ENCODE data around the gene ARFGAP3. TPM values are rescaled to one million over a fixed set of nuclear protein-coding genes. Genes with fewer than 3 reads are reported as not detected.

Gene ARFGAP3
- polyA plus RNA-seq, 2 of the 4 experiments (the other 2 are of a cell fraction): 19.1 to 39.0 TPM

DNA sequence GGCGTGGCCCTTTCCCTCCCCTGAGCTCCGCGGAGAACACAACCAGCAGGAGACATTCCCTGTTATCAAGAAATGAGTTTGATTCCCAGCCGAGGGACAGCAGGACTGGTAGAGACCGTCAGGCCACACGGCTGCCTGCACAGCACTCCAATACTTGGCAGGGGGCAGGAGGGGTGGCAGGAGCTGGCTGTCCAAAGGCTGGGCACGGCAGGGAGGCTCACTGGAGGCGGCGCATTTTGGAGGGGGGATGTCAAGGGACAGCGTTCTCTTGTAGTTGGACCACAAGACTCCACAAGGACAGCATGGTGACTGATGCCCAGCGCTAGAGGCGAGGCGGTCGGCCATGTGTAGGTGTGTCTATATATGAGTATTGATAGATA lies 69.7 kb downstream of the ARFGAP3 start:
- DNase-seq (ENCODE audit: low read depth in 1 of 2, low spot score in 1 of 2) (no peak), FAIRE-seq (no peak), ATAC-seq (no peak)
- 78% methylated on average over 14 of the region's 14 CpGs for WGBS (ENCODE audit: missing lambda C conversion rate)
- TF ChIP-seq, protein P1, sequence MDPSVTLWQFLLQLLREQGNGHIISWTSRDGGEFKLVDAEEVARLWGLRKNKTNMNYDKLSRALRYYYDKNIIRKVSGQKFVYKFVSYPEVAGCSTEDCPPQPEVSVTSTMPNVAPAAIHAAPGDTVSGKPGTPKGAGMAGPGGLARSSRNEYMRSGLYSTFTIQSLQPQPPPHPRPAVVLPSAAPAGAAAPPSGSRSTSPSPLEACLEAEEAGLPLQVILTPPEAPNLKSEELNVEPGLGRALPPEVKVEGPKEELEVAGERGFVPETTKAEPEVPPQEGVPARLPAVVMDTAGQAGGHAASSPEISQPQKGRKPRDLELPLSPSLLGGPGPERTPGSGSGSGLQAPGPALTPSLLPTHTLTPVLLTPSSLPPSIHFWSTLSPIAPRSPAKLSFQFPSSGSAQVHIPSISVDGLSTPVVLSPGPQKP (IDR thresholded peaks at IDR 0.05; ENCODE audit: low read depth, low read length): no peak
- Histone ChIP-seq H3K4me3 (no peak overlapping the region), H3K4me2 (no peak overlapping the region), H3K27ac (no peak overlapping the region), H3K9me3 (no peaks in the 10 kb centered on the region), H3K4me1 (no peaks in the 10 kb centered on the region; the same call in 2 of the 3 replicates)
- POLR2A ChIA-PET: no interaction called here
- CTCF ChIA-PET: interaction anchor here (0.6 to 1.0 kb wide), 3 partner anchors 49 to 54 kb away, joined by 3 to 4 read pairs (median 4); no protein-coding TSS in a partner anchor

DNA sequence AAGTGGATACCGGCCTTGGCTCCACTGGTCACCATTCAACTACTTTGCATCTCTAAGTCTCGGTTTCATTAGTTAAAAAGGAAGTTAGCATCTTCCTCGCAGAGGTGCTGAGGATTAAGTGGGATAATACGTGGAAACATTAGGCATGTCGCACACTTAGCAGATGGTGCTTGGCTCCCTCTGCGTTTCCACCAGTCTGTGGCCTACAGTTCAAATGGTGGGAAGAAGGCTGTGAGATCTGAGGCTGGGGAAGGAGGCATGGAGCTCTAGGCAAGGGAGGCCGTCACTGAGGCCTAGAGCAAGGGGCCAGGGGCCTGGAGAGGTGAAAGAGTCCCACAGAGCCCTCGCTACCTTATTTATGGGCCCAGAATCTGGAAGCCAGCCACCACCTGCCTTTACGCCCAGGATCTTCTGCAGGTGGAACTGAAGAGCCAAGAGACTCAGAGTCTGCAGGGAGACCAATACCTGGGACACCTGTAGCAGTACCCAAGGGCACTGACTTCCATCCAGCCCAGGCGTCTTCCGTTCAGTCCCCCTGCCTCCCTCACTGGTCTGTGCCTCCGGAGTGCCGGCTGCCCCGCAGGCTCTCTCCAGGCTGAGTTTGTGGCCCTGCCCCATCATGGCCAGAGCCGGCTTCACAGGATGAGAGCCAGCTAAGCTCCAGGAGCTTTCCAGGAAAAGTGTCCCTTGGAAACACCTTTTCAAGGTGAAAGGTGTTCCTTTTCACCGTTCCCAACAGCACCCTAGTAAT lies 70.3 kb downstream of the ARFGAP3 start:
- WGBS (ENCODE audit: missing lambda C conversion rate): 91% methylated on average over 16 of the region's 16 CpGs
- Histone ChIP-seq H3K27ac (no peak overlapping the region), H3K4me3 (no peak overlapping the region), H3K4me2 (no peak overlapping the region), H3K9me3 (no peaks in the 10 kb centered on the region), H3K4me1 (no peaks in the 10 kb centered on the region; the same call in 2 of the 3 replicates)
- ATAC-seq (no peak), DNase-seq (ENCODE audit: low read depth in 1 of 2, low spot score in 1 of 2) (no peak), FAIRE-seq (no peak)
- POLR2A ChIA-PET: no interaction called here
- CTCF ChIA-PET: interaction anchor here (0.6 to 1.0 kb wide), 2 partner anchors 49 to 55 kb away, joined by 4 read pairs; no protein-coding TSS in a partner anchor
- TF ChIP-seq JUN (IDR thresholded peaks at IDR 0.05): no peak
- TF ChIP-seq EP300 (IDR thresholded peaks at IDR 0.05): no peak
- no peak for TF ChIP-seq RFX5 (IDR thresholded peaks at IDR 0.05)
- TF ChIP-seq HOXB13 (CRISPR knock-in tag; IDR thresholded peaks at IDR 0.05; ENCODE audit: low read depth): no peak
- no peak for TF ChIP-seq CBX2 (IDR thresholded peaks at IDR 0.05; ENCODE audit: borderline replicate concordance, low read depth)
- TF ChIP-seq EHMT2 (IDR thresholded peaks at IDR 0.05; ENCODE audit: low read depth): no peak
- no peak for TF ChIP-seq POLR2AphosphoS2 (conservative IDR thresholded peaks at IDR 0.05; ENCODE audit: low read length)
- no peak for TF ChIP-seq SREBF2 (IDR thresholded peaks at IDR 0.05)
- TF ChIP-seq, protein P2, sequence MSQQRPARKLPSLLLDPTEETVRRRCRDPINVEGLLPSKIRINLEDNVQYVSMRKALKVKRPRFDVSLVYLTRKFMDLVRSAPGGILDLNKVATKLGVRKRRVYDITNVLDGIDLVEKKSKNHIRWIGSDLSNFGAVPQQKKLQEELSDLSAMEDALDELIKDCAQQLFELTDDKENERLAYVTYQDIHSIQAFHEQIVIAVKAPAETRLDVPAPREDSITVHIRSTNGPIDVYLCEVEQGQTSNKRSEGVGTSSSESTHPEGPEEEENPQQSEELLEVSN (IDR thresholded peaks at IDR 0.05; ENCODE audit: borderline replicate concordance, low read depth): no peak
- TF ChIP-seq RARB (CRISPR knock-in tag; IDR thresholded peaks at IDR 0.05): no peak
- TF ChIP-seq, protein P3, sequence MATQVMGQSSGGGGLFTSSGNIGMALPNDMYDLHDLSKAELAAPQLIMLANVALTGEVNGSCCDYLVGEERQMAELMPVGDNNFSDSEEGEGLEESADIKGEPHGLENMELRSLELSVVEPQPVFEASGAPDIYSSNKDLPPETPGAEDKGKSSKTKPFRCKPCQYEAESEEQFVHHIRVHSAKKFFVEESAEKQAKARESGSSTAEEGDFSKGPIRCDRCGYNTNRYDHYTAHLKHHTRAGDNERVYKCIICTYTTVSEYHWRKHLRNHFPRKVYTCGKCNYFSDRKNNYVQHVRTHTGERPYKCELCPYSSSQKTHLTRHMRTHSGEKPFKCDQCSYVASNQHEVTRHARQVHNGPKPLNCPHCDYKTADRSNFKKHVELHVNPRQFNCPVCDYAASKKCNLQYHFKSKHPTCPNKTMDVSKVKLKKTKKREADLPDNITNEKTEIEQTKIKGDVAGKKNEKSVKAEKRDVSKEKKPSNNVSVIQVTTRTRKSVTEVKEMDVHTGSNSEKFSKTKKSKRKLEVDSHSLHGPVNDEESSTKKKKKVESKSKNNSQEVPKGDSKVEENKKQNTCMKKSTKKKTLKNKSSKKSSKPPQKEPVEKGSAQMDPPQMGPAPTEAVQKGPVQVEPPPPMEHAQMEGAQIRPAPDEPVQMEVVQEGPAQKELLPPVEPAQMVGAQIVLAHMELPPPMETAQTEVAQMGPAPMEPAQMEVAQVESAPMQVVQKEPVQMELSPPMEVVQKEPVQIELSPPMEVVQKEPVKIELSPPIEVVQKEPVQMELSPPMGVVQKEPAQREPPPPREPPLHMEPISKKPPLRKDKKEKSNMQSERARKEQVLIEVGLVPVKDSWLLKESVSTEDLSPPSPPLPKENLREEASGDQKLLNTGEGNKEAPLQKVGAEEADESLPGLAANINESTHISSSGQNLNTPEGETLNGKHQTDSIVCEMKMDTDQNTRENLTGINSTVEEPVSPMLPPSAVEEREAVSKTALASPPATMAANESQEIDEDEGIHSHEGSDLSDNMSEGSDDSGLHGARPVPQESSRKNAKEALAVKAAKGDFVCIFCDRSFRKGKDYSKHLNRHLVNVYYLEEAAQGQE (IDR thresholded peaks at IDR 0.05): no peak
- TF ChIP-seq RCOR1 (IDR thresholded peaks at IDR 0.05; ENCODE audit: low read depth, low read length): no peak
- no peak for TF ChIP-seq TFCP2L1 (CRISPR knock-in tag; IDR thresholded peaks at IDR 0.05)
- no peak for TF ChIP-seq FOXS1 (CRISPR knock-in tag; IDR thresholded peaks at IDR 0.05)
- no peak for TF ChIP-seq JUNB (IDR thresholded peaks at IDR 0.05)
- TF ChIP-seq, protein P4, sequence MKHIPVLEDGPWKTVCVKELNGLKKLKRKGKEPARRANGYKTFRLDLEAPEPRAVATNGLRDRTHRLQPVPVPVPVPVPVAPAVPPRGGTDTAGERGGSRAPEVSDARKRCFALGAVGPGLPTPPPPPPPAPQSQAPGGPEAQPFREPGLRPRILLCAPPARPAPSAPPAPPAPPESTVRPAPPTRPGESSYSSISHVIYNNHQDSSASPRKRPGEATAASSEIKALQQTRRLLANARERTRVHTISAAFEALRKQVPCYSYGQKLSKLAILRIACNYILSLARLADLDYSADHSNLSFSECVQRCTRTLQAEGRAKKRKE (CRISPR knock-in tag; IDR thresholded peaks at IDR 0.05; ENCODE audit: low read depth): no peak
